GM23338 (cell line): ENCODE data around the gene FHL1.

Source experiments
- CREB1 ChIP-seq: fragments of 250-450 bp; sonication (Bioruptor Pico); IDR thresholded peaks from 2 replicates; pipeline ENCODE4 v1.5.0; 2020; ENCODE audit warnings: low read depth, mild to moderate bottlenecking, moderate library complexity
- CTCF ChIP-seq, 2 experiments: fragments of 200-600 bp in 1 of 2; sonication (generic) in 1 of 2; conservative IDR thresholded peaks; 2 replicates each; pipeline versions ENCODE4 v1.5.1 to v1.6.1; 2016 to 2017; ENCODE audit warnings: antibody characterized with exemption in 2 of 2, low read depth in 2 of 2, mild to moderate bottlenecking in 2 of 2, moderate library complexity in 1 of 2
- ETS1 ChIP-seq: IDR thresholded peaks from 2 replicates; pipeline ENCODE4 v1.6.1; 2016; ENCODE audit warnings: antibody characterized with exemption
- EZH2 ChIP-seq: fragments of 200-600 bp; sonication (generic); IDR thresholded peaks from one replicate; pipeline ENCODE4 v1.8.0; 2017; ENCODE audit warnings: antibody characterized with exemption, mild to moderate bottlenecking, low read depth; ENCODE audit not compliant: unreplicated experiment
- EZH2phosphoT487 ChIP-seq: fragments of 200-600 bp; sonication (generic); IDR thresholded peaks from one replicate; pipeline ENCODE4 v1.8.1; 2018; ENCODE audit warnings: antibody characterized with exemption; ENCODE audit not compliant: unreplicated experiment
- JUNB ChIP-seq: IDR thresholded peaks from one replicate; pipeline ENCODE4 v1.6.1; 2016; ENCODE audit warnings: antibody characterized with exemption; ENCODE audit not compliant: unreplicated experiment
- POLR2AphosphoS5 ChIP-seq: IDR thresholded peaks from 2 replicates; pipeline ENCODE4 v1.6.1; 2016; ENCODE audit warnings: antibody characterized with exemption, low read depth
- REST ChIP-seq: IDR thresholded peaks from one replicate; pipeline ENCODE4 v1.6.1; 2018; ENCODE audit warnings: antibody characterized with exemption; ENCODE audit not compliant: unreplicated experiment
- STAT1 ChIP-seq: IDR thresholded peaks from one replicate; pipeline ENCODE4 v1.6.1; 2016; ENCODE audit warnings: antibody characterized with exemption; ENCODE audit not compliant: unreplicated experiment
- ZNF114 ChIP-seq: fragments of 250-450 bp; sonication (Bioruptor Pico); IDR thresholded peaks from 2 replicates; pipeline ENCODE4 v1.5.0; 2020; ENCODE audit warnings: mild to moderate bottlenecking, moderate library complexity
- ZNF331 ChIP-seq: fragments of 250-450 bp; sonication (Bioruptor Pico); IDR thresholded peaks from 2 replicates; pipeline ENCODE4 v1.5.0; 2020; ENCODE audit warnings: low read depth, mild to moderate bottlenecking, moderate library complexity
- ZNF462 ChIP-seq: fragments of 250-450 bp; sonication (Bioruptor Pico); IDR thresholded peaks from 2 replicates; pipeline ENCODE4 v1.5.0; 2020; ENCODE audit warnings: mild to moderate bottlenecking, moderate library complexity

GRCh38 chrX:136128743-136129142 is 18.6 kb upstream of the FHL1 start:
- TF ChIP-seq CTCF (conservative IDR thresholded peaks at IDR 0.05; ENCODE audit: low read depth in 2 of 2) (no peak), EZH2 (no peak), POLR2AphosphoS5 (no peak), REST (no peak), EZH2phosphoT487 (no peak), ETS1 (no peak), STAT1 (no peak), JUNB (no peak), CREB1 (no peak), ZNF114 (CRISPR knock-in tag) (no peak), ZNF462 (CRISPR knock-in tag) (no peak), ZNF331 (CRISPR knock-in tag) (no peak)
